ENCODE data around the gene KDM2A. TPM values are rescaled to one million over a fixed set of nuclear protein-coding genes. Genes with fewer than 3 reads are reported as not detected.
A peak's percentile ranks its signal among the peaks of the same experiment; 100 is the strongest.

The KDM2A gene
- total RNA-seq, 1 donor from 2014 or later, result 37.5 TPM

GRCh38 chr11:67302571-67303131 lies 183.6 kb downstream of the KDM2A start:
- DNase-seq (peak; percentile 60), ATAC-seq (peak; percentile 34)
- intact Hi-C loops (cut with micrococcal nuclease), result no loop called here

- peak; percentile 90 for DNase-seq
- intact Hi-C loops (cut with micrococcal nuclease), result no loop called here
- ATAC-seq, result peak; percentile 93
These were observed 184.2 kb downstream of the KDM2A start, which contains the start of gene SSH3 for GRCh38 chr11:67303132-67303834. SSH3 (plus strand) TSS chr11:67303530; CDS start chr11:67303626, 96 bp downstream.

- intact Hi-C loops (cut with micrococcal nuclease), result no loop called here
- ATAC-seq (peak; percentile 32), DNase-seq (peak; percentile 47)
These were observed 184.9 kb downstream of the KDM2A start for GRCh38 chr11:67303835-67304411.

DNA sequence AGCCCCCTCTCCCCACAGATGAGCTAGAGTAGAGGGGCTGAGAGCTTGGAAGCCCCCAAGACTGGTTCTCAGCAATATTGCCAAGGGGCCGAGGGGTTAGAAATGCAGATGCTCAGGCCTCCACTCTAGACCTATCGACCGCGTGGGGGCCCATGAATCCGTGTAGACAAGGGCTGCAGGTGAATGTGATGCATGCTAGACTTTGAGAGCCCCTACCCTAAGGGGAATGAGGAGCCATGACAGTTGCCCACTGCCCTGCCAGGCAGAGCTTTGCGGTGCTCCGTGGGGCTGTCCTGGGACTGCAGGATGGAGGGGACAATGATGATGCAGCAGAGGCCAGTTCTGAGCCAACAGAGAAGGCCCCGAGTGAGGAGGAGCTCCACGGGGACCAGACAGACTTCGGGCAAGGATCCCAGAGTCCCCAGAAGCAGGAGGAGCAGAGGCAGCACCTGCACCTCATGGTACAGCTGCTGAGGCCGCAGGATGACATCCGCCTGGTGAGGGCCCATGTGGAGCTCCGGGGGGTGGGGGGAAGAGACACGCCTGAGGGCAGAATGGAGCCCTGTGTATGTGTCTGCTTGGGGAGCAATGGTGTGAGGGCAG lies 185.5 kb downstream of the KDM2A start:
- ATAC-seq (no peak), DNase-seq (no peak)
- intact Hi-C loops (cut with micrococcal nuclease), result no loop called here

DNA sequence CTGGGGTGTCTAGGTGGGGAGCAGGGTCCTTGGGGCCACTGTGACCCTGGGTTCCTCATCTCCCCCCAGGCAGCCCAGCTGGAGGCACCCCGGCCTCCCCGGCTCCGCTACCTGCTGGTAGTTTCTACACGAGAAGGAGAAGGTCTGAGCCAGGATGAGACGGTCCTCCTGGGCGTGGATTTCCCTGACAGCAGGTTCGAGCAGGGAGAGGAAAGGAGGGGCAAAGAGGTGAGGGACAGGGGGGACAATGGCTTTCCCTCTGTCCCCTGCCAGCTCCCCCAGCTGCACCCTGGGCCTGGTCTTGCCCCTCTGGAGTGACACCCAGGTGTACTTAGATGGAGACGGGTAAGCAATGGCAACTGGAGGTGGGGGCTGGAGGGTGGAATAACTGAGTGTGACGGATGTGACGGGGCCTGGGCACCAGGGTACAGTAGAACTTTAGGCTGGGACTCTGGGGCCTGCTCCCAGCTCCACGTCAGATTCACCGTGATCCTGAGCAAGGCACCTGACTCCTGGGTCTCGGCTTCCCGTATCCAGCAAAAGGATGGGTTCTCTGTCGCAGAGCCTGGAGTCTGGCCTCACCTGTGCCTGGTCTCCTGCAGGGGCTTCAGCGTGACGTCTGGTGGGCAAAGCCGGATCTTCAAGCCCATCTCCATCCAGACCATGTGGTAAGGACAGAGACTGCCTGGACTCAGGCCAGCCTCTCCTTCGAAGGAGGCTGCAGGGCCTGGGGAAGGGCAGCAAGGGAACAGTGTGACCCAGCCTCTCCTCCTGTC lies 187.9 kb downstream of the KDM2A start:
- ATAC-seq (no peak), DNase-seq (no peak)
- intact Hi-C loops (cut with micrococcal nuclease), result no loop called here

DNA sequence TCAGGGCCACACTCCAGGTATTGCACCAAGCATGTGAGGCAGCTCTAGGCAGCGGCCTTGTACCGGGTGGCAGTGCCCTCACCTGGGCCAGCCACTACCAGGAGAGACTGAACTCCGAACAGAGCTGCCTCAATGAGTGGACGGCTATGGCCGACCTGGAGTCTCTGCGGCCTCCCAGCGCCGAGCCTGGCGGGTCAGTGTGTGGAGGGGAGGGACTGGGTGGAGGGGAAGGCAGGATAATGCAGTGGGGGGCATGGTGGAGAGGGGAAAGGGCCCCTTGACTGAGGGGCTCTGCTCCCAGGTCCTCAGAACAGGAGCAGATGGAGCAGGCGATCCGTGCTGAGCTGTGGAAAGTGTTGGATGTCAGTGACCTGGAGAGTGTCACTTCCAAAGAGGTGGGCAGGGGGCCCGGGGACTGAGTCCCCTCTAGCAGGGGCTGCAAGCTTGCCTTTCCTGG lies 188.5 kb downstream of the KDM2A start:
- intact Hi-C loops (cut with micrococcal nuclease), result no loop called here
- ATAC-seq, result no peak
- no peak for DNase-seq

Other genes starting within 250 kb of the KDM2A start
- gene PC, start 160.9 kb upstream of the KDM2A start, total RNA-seq, result 5.2 TPM
- gene C11orf86, start 144.0 kb upstream of the KDM2A start, total RNA-seq, result not detected
- 0.37 TPM for gene SYT12, start 96.1 kb upstream of the KDM2A start, total RNA-seq
- 67.6 TPM for gene RHOD, start 62.4 kb upstream of the KDM2A start, total RNA-seq
- 56.8 TPM for gene GRK2, start 147.2 kb downstream of the KDM2A start, total RNA-seq
- 13.1 TPM for gene ANKRD13D, start 170.0 kb downstream of the KDM2A start, total RNA-seq
- gene SSH3, start 184.3 kb downstream of the KDM2A start, total RNA-seq, result 18.7 TPM
- 40.3 TPM for gene POLD4, start 234.3 kb downstream of the KDM2A start, total RNA-seq

All from left ventricle myocardium superior (tissue), 1 donor.